Keratinocyte (primary cell): ENCODE measurements around the gene CACNA2D2. TPM values are rescaled to one million over a fixed set of nuclear protein-coding genes. Genes with fewer than 3 reads are reported as not detected.

Source experiments
- DNase-seq: peaks from one replicate; pipeline ENCODE4 v3.0.0-alpha.2; 2011; ENCODE audit warnings: low read depth, missing footprints, low spot score
- FAIRE-seq: peaks from 2 replicates; lab custom pipeline; 2011; peaks lifted over from hg19 to GRCh38; lab: Jason Lieb, UNC
- H2AFZ ChIP-seq: 2 replicates; pipeline ENCODE4 v1.6.0; 2012; ENCODE audit warnings: low read length, control low read depth, inconsistent platforms; ENCODE audit not compliant: control insufficient read depth
- H3K27ac ChIP-seq: 2 replicates; pipeline ENCODE4 v1.5.1; 2011; ENCODE audit warnings: low read length; ENCODE audit not compliant: control insufficient read depth, insufficient read depth
- H3K27me3 ChIP-seq: 3 replicates; pipeline ENCODE4 v1.6.0; 2011; ENCODE audit warnings: low read length; ENCODE audit not compliant: control insufficient read depth, insufficient read depth; ENCODE audit errors: extremely low read depth
- H3K36me3 ChIP-seq, 2 experiments: 2 replicates in 1 of 2; 3 replicates in 1 of 2; pipeline ENCODE4 v1.5.1; 2011; ENCODE audit warnings: low read length in 2 of 2, mild to moderate bottlenecking in 1 of 2; ENCODE audit not compliant: control insufficient read depth in 2 of 2, insufficient read depth in 2 of 2; ENCODE audit errors: extremely low read depth in 1 of 2
- H3K4me1 ChIP-seq: 3 replicates; pipeline ENCODE4 v1.5.1; 2011; ENCODE audit warnings: low read length; ENCODE audit not compliant: control insufficient read depth, insufficient read depth; ENCODE audit errors: extremely low read depth
- H3K4me2 ChIP-seq: 3 replicates; pipeline ENCODE4 v1.6.0; 2011; ENCODE audit warnings: low read depth, low read length; ENCODE audit not compliant: control insufficient read depth, insufficient read depth; ENCODE audit errors: extremely low read depth
- H3K4me3 ChIP-seq, 3 experiments: fragments of 200-600 bp in 1 of 3; sonication (generic) in 1 of 3; 2 replicates in 2 of 3; 3 replicates in 1 of 3; pipeline ENCODE4 v1.5.1; 2011 to 2016; ENCODE audit warnings: low read length in 3 of 3, mild to moderate bottlenecking in 3 of 3, control low read depth in 2 of 3, inconsistent platforms in 1 of 3, low read depth in 1 of 3, mixed read lengths in 1 of 3, mixed run types in 1 of 3, moderate library complexity in 1 of 3; ENCODE audit not compliant: control insufficient read depth in 2 of 3, insufficient read depth in 2 of 3; ENCODE audit errors: extremely low read depth in 1 of 3
- H3K79me2 ChIP-seq: 2 replicates; pipeline ENCODE4 v1.6.0; 2012; ENCODE audit warnings: low read length; ENCODE audit not compliant: control insufficient read depth, insufficient read depth
- H3K9ac ChIP-seq: 3 replicates; pipeline ENCODE4 v1.6.0; 2011; ENCODE audit warnings: low read length; ENCODE audit not compliant: control insufficient read depth, insufficient read depth; ENCODE audit errors: extremely low read depth
- H3K9me1 ChIP-seq: 3 replicates; pipeline ENCODE4 v1.6.0; 2011; ENCODE audit warnings: low read length; ENCODE audit not compliant: control insufficient read depth, insufficient read depth; ENCODE audit errors: extremely low read depth
- H3K9me3 ChIP-seq: 2 replicates; pipeline ENCODE4 v1.5.1; 2012; ENCODE audit warnings: low read depth, low read length; ENCODE audit not compliant: control insufficient read depth
- H4K20me1 ChIP-seq: 3 replicates; pipeline ENCODE4 v1.6.0; 2011; ENCODE audit warnings: low read length; ENCODE audit not compliant: control insufficient read depth, insufficient read depth; ENCODE audit errors: extremely low read depth
- EZH2 ChIP-seq: IDR thresholded peaks from one replicate; pipeline ENCODE4 v1.6.1; 2012; ENCODE audit warnings: inconsistent platforms, mild to moderate bottlenecking, low read length, moderate library complexity
- dilution Hi-C: fragments of 300-500 bp; cut with MboI; formaldehyde crosslinking; loops from one replicate; pipeline ENCODE4 v1.7.0; 2020; ENCODE audit warnings: low sequenced_read_pairs; ENCODE audit not compliant: extremely low pct_ligation_motif_present
- polyA plus RNA-seq, 5 experiments: library from polyadenylated mRNA; depleted of rRNA in 3 of 5; stranded (reverse) in 3 of 5; stranded (forward) in 1 of 5; unstranded in 1 of 5; fragments of >200 nt; gene quantifications; 1 replicate in 1 of 5; 2 replicates in 3 of 5; 3 replicates in 1 of 5; pipeline versions ENCODE4 v1.2.1 to v1.2.3, GENCODE V29; 2011 to 2012; ENCODE audit warnings: missing spikeins in 2 of 5, low read depth in 1 of 5, low replicate concordance in 1 of 5
- TF ChIP-seq, protein P1 (sequence below), 3 experiments: IDR thresholded peaks in 1 of 3; conservative IDR thresholded peaks in 1 of 3; optimal IDR thresholded peaks in 1 of 3; 2 replicates in 2 of 3; 3 replicates in 1 of 3; pipeline versions ENCODE3 to v1.5.1; 2011; ENCODE audit warnings: low read length in 3 of 3, mild to moderate bottlenecking in 3 of 3, moderate library complexity in 2 of 3, control low read depth in 1 of 3, inconsistent platforms in 1 of 3; ENCODE audit not compliant: insufficient read depth in 2 of 3; ENCODE audit errors: extremely low read depth in 1 of 3

The CACNA2D2 gene
- polyA plus RNA-seq, 1 donor (not counting 4 experiments of a cell fraction or from before 2014, with no cell fraction given) = 0.04 TPM

DNA sequence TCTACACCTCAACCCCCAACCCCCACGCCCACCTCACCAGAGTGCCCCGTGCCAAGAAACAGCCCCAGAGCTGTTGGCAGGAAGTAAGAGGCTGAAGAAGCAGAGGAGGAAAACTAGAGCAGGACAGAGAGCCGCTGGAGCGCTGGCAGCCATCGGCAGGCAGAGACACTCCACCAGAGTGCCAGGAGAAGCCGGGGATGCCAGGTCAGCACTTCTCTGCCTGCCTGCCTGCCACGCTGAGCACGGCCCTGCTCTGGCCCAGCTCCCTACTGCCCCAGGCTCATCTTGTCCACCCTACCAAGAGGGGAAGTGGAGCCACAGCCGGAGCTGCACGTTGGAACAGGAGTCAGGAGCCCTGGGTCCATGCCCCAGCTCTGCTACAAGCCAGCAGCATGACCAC is 29.7 kb downstream of the CACNA2D2 start:
- Histone ChIP-seq H3K27ac (no peak overlapping the region), H4K20me1 (no peaks in the 10 kb centered on the region), H3K36me3 (no peaks in the 10 kb centered on the region), H3K9ac (no peak overlapping the region), H3K4me1 (no peaks in the 10 kb centered on the region), H3K27me3 (peaks cover 25% of the 10 kb centered on the region), H2AFZ (no peak overlapping the region), H3K9me1 (no peaks in the 10 kb centered on the region), H3K4me3 (no peak overlapping the region), H3K79me2 (no peaks in the 10 kb centered on the region), H3K9me3 (no peaks in the 10 kb centered on the region), H3K4me2 (no peak overlapping the region)
- dilution Hi-C loops = no loop called here
- DNase-seq = no peak
- TF ChIP-seq, protein P1, sequence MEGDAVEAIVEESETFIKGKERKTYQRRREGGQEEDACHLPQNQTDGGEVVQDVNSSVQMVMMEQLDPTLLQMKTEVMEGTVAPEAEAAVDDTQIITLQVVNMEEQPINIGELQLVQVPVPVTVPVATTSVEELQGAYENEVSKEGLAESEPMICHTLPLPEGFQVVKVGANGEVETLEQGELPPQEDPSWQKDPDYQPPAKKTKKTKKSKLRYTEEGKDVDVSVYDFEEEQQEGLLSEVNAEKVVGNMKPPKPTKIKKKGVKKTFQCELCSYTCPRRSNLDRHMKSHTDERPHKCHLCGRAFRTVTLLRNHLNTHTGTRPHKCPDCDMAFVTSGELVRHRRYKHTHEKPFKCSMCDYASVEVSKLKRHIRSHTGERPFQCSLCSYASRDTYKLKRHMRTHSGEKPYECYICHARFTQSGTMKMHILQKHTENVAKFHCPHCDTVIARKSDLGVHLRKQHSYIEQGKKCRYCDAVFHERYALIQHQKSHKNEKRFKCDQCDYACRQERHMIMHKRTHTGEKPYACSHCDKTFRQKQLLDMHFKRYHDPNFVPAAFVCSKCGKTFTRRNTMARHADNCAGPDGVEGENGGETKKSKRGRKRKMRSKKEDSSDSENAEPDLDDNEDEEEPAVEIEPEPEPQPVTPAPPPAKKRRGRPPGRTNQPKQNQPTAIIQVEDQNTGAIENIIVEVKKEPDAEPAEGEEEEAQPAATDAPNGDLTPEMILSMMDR (optimal IDR thresholded peaks at IDR 0.05 in 1 of 3, IDR thresholded peaks at IDR 0.05 in 1 of 3, conservative IDR thresholded peaks at IDR 0.05 in 1 of 3; ENCODE audit: extremely low read depth in 1 of 3, insufficient read depth in 2 of 3, low read length in 3 of 3) = no peak
- no peak for TF ChIP-seq EZH2
- no peak for FAIRE-seq

GRCh38 chr3:50472958-50473357 is 30.5 kb downstream of the CACNA2D2 start:
- DNase-seq = no peak
- dilution Hi-C loops = no loop called here
- H3K27ac ChIP-seq = no peak overlapping the region
- H3K4me3 ChIP-seq = no peak overlapping the region
- no peaks in the 10 kb centered on the region for H3K4me1 ChIP-seq
- no peak overlapping the region for H2AFZ ChIP-seq
- H3K9ac ChIP-seq = no peak overlapping the region
- TF ChIP-seq, protein P1 (optimal IDR thresholded peaks at IDR 0.05 in 1 of 3, IDR thresholded peaks at IDR 0.05 in 1 of 3, conservative IDR thresholded peaks at IDR 0.05 in 1 of 3; ENCODE audit: extremely low read depth in 1 of 3, insufficient read depth in 2 of 3, low read length in 3 of 3) = no peak
- TF ChIP-seq EZH2 = no peak
- no peak for FAIRE-seq
- H3K9me1 ChIP-seq = no peaks in the 10 kb centered on the region
- H4K20me1 ChIP-seq = no peaks in the 10 kb centered on the region
- no peaks in the 10 kb centered on the region for H3K36me3 ChIP-seq
- no peaks in the 10 kb centered on the region for H3K9me3 ChIP-seq
- H3K27me3 ChIP-seq = peaks cover 25% of the 10 kb centered on the region
- H3K4me2 ChIP-seq = no peak overlapping the region
- H3K79me2 ChIP-seq = no peaks in the 10 kb centered on the region
